Measurements from ENCODE around the gene EDN1.

GRCh38 chr6:12265296-12265695 is 24.9 kb upstream of the EDN1 start:
- TF ChIP-seq CTCF (conservative IDR thresholded peaks at IDR 0.05; ENCODE audit: low read depth, low read length) (no peak), EZH2 (IDR thresholded peaks at IDR 0.05; ENCODE audit: low read length, unreplicated experiment) (no peak)
